K562 (cell line): Measurements from ENCODE around the gene ARID4B. TPM values are rescaled to one million over a fixed set of nuclear protein-coding genes. Genes with fewer than 3 reads are reported as not detected.

ENCODE experiments used
- ATAC-seq: fragments of 200-7000 bp; cut with Tn5 transposase; 3 replicates; pipeline ENCODE4 v1.9.1; 2020; ENCODE audit warnings: moderate library complexity
- BruUV-seq: library from RNA; stranded (reverse); fragments of 400-500 nt; replicated peaks from 2 replicates; lab custom pipeline; 2021; lab: Mats Ljungman, UMichigan
- CTCF ChIA-PET: fragments of 300-600 bp; formaldehyde crosslinking; extraction: SDS; loops from one replicate; lab custom pipeline; 2021; ENCODE audit warnings: low intra/inter-chr PET ratio; lab: Yijun Ruan, JAX
- POLR2A ChIA-PET: fragments of 300-600, 350-650 bp; sonication (Branson Sonifier 250); formaldehyde crosslinking; extraction: SDS; loops from one replicate; lab custom pipeline; 2021; ENCODE audit warnings: antibody characterized with exemption, inconsistent platforms; lab: Yijun Ruan, JAX
- DNase-seq, 4 experiments: peaks; one replicate each; pipeline versions ENCODE4 v3.0.0 to v3.0.0-alpha.2; 2011 to 2018; ENCODE audit warnings: low spot score in 3 of 4, mixed read lengths in 3 of 4; ENCODE audit errors: extremely low read depth in 1 of 4
- FAIRE-seq: peaks from 2 replicates; lab custom pipeline; 2011; peaks lifted over from hg19 to GRCh38; lab: Jason Lieb, UNC
- H2AFZ ChIP-seq: 2 replicates; pipeline ENCODE4 v1.6.0; 2011; ENCODE audit warnings: low read depth, low read length, control low read depth, inconsistent platforms
- H3K27ac ChIP-seq: fragments of 200-600 bp; 3 replicates; pipeline ENCODE4 v1.8.0; 2011; ENCODE audit warnings: low read depth, mild to moderate bottlenecking, control low read depth, inconsistent platforms, low read length, moderate library complexity, mixed read lengths; ENCODE audit errors: extremely low read depth
- H3K27me3 ChIP-seq, 2 experiments: fragments of 300-600 bp in 1 of 2; 2 replicates in 1 of 2; 3 replicates in 1 of 2; pipeline versions ENCODE4 v1.6.0 to v1.8.0; 2011; ENCODE audit warnings: inconsistent platforms in 2 of 2, low read length in 2 of 2, mild to moderate bottlenecking in 1 of 2, mixed read lengths in 1 of 2, moderate library complexity in 1 of 2; ENCODE audit not compliant: control insufficient read depth in 2 of 2, insufficient read depth in 2 of 2
- H3K36me3 ChIP-seq: fragments of 300-600 bp; 3 replicates; pipeline ENCODE4 v1.8.0; 2011; ENCODE audit warnings: mild to moderate bottlenecking, low read length, inconsistent platforms; ENCODE audit not compliant: control insufficient read depth, insufficient read depth
- H3K4me1 ChIP-seq, 2 experiments: fragments of 200-600 bp in 1 of 2; replicated peaks in 1 of 2; 2 replicates in 1 of 2; 3 replicates in 1 of 2; pipeline versions ENCODE4 v1.5.1 to v1.8.0; 2011; ENCODE audit warnings: inconsistent platforms in 2 of 2, low read length in 2 of 2, mild to moderate bottlenecking in 1 of 2, mixed read lengths in 1 of 2, moderate library complexity in 1 of 2; ENCODE audit not compliant: control insufficient read depth in 2 of 2, insufficient read depth in 2 of 2
- H3K4me2 ChIP-seq: 2 replicates; pipeline ENCODE4 v1.6.1; 2011; ENCODE audit warnings: low read length, control low read depth, inconsistent platforms, mixed read lengths; ENCODE audit not compliant: insufficient read depth
- H3K4me3 ChIP-seq: fragments of 200-600 bp; sonication (generic), shearing (Covaris generic); 2 replicates; pipeline ENCODE4 v1.5.1; 2016; ENCODE audit warnings: control low read depth, inconsistent platforms
- H3K79me2 ChIP-seq: fragments of 200-600 bp; 3 replicates; pipeline ENCODE4 v1.8.0; 2011; ENCODE audit warnings: low read length, inconsistent platforms; ENCODE audit not compliant: control insufficient read depth, insufficient read depth
- H3K9ac ChIP-seq, 2 experiments: 2 replicates each; pipeline versions ENCODE4 v1.6.0 to v1.6.1; 2011; ENCODE audit warnings: low read depth in 2 of 2, low read length in 2 of 2, control low read depth in 1 of 2, inconsistent platforms in 1 of 2, mild to moderate bottlenecking in 1 of 2, mixed read lengths in 1 of 2; ENCODE audit not compliant: insufficient read depth in 1 of 2
- H3K9me1 ChIP-seq: one replicate; pipeline ENCODE4 v1.6.0; 2011; ENCODE audit warnings: inconsistent platforms, mild to moderate bottlenecking, low read length, moderate library complexity; ENCODE audit not compliant: control insufficient read depth, insufficient read depth
- H3K9me3 ChIP-seq: replicated peaks from 2 replicates; pipeline ENCODE4 v1.5.1; 2011; ENCODE audit warnings: low read depth, low read length, inconsistent platforms; ENCODE audit not compliant: control insufficient read depth, insufficient read depth
- H4K20me1 ChIP-seq: replicated peaks from 2 replicates; pipeline ENCODE4 v1.6.1; 2011; ENCODE audit warnings: low read length, inconsistent platforms, mixed read lengths; ENCODE audit not compliant: control insufficient read depth, insufficient read depth
- DIDO1 ChIP-seq: fragments of 450-650 bp; IDR thresholded peaks from 2 replicates; pipeline ENCODE4 v1.6.1; 2016; ENCODE audit warnings: low read depth, missing biosample characterization, missing genetic modification characterization
- EZH2 ChIP-seq: IDR thresholded peaks from 2 replicates; pipeline ENCODE4 v1.6.1; 2012; ENCODE audit warnings: low read depth, mild to moderate bottlenecking, inconsistent platforms, low read length, borderline replicate concordance
- MCM3 ChIP-seq: fragments of 450-650 bp; IDR thresholded peaks from 2 replicates; pipeline ENCODE4 v1.6.1; 2016
- PHF21A ChIP-seq: fragments of 450-650 bp; IDR thresholded peaks from 2 replicates; pipeline ENCODE4 v1.6.1; 2017; ENCODE audit warnings: low read depth, borderline replicate concordance
- RAD51 ChIP-seq: fragments of 450-650 bp; IDR thresholded peaks from 2 replicates; pipeline ENCODE4 v1.7.1; 2016; ENCODE audit warnings: low read depth, mild to moderate bottlenecking, borderline replicate concordance
- SMARCC2 ChIP-seq: fragments of 450-650 bp; IDR thresholded peaks from 2 replicates; pipeline ENCODE4 v1.6.1; 2017; ENCODE audit warnings: antibody characterized with exemption, moderate library complexity, mild to moderate bottlenecking, low read depth
- SRSF9 ChIP-seq: fragments of 200-400 bp; formaldehyde crosslinking; IDR thresholded peaks from 2 replicates; pipeline ENCODE4 v1.6.1; 2017; ENCODE audit warnings: low read depth, low read length, borderline replicate concordance
- STAT5A ChIP-seq: IDR thresholded peaks from 2 replicates; pipeline ENCODE4 v1.6.1; 2012; ENCODE audit warnings: low read length, inconsistent platforms, borderline replicate concordance
- TEAD1 ChIP-seq, 2 experiments: fragments of 450-650 bp in 1 of 2; sonication (generic) in 1 of 2; formaldehyde crosslinking; IDR thresholded peaks; 2 replicates each; pipeline versions ENCODE4 v1.4.0 to v1.8.0; 2020 to 2022; ENCODE audit warnings: mild to moderate bottlenecking in 2 of 2, missing genetic modification reagents in 1 of 2
- WGBS: fragments of 100-300 bp; shearing (Covaris generic); methylation state at CpG from one replicate; pipeline ENCODE4 v1.1.6; 2016; ENCODE audit warnings: low coverage, mixed read lengths; ENCODE audit not compliant: insufficient coverage; ENCODE audit errors: missing lambda C conversion rate; 5-methylcytosine and 5-hydroxymethylcytosine counted together
- in situ Hi-C: fragments of 300-500 bp; cut with MboI; formaldehyde crosslinking; loops from 4 replicates; pipeline ENCODE4 v1.15.0; 2018; ENCODE audit warnings: inconsistent platforms, mixed read lengths
- intact Hi-C: fragments of 100-400 bp; cut with micrococcal nuclease; formaldehyde crosslinking; loops from 2 replicates; pipeline ENCODE4 v1.14.2; 2022
- polyA plus RNA-seq, 8 experiments: library from polyadenylated mRNA; depleted of rRNA in 4 of 8; stranded (reverse) in 5 of 8; unstranded in 3 of 8; fragments of >200 nt; fragmentation: Nextera tagmentation in 2 of 8; fragmentation: Illumina TruSeq in 1 of 8; extraction: Ambion mirVana in 2 of 8; extraction: Trizol in 1 of 8; gene quantifications; 2 replicates each; pipeline versions ENCODE4 v1.2.1 to v1.2.3, GENCODE V29; 2011 to 2014; ENCODE audit warnings: inconsistent platforms in 1 of 8, missing spikeins in 1 of 8
- total RNA-seq, 7 experiments: library from RNA; depleted of rRNA in 6 of 7; stranded (reverse); fragments of >200 nt in 6 of 7; fragmentation: Illumina TruSeq in 2 of 7; extraction: Trizol in 2 of 7; gene quantifications; 2 replicates each; pipeline versions ENCODE4 v1.2.1 to v1.2.3, GENCODE V29; 2011 to 2021; ENCODE audit warnings: low replicate concordance in 1 of 7
- TF ChIP-seq, protein P1 (sequence below): fragments of 250-450 bp; sonication (Bioruptor Pico); IDR thresholded peaks from 2 replicates; pipeline ENCODE4 v1.8.0; 2022; ENCODE audit warnings: inconsistent platforms
- TF ChIP-seq, protein P2 (sequence below): fragments of 250-450 bp; sonication (Bioruptor Pico); IDR thresholded peaks from 2 replicates; pipeline ENCODE4 v1.5.0; 2021; ENCODE audit warnings: mild to moderate bottlenecking, moderate library complexity

Gene ARID4B
- total and polyA plus RNA-seq, 9 of the 15 experiments (the other 6 are each of a cell fraction or from before 2014, with no cell fraction given) = 8.4 to 38.9 (median 18.5) TPM

DNA sequence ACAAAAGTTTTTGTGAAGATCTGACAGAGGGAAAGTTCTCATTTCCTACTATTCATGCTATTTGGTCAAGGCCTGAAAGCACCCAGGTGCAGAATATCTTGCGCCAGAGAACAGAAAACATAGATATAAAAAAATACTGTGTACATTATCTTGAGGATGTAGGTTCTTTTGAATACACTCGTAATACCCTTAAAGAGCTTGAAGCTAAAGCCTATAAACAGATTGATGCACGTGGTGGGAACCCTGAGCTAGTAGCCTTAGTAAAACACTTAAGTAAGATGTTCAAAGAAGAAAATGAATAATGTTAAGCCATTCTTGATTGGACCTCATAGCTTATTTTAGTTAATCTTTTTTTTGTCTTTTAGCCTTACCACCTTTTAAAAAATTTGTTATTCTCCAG is 14.5 kb upstream of the ARID4B start:
- TSS peak; percentile 42 for BruUV-seq
- intact Hi-C loops (no loop called here), in situ Hi-C loops (no loop called here)
- Histone ChIP-seq H3K36me3 (peaks cover 37% of the 10 kb centered on the region), H3K4me1 (no peaks in the 10 kb centered on the region), H3K9ac (no peak overlapping the region), H3K4me2 (no peak overlapping the region), H3K27ac (no peak overlapping the region), H3K27me3 (no peaks in the 10 kb centered on the region), H2AFZ (no peak overlapping the region), H4K20me1 (no peaks in the 10 kb centered on the region), H3K9me3 (no peaks in the 10 kb centered on the region), H3K79me2 (no peaks in the 10 kb centered on the region), H3K9me1 (no peaks in the 10 kb centered on the region), H3K4me3 (no peak overlapping the region)
- ChIA-PET CTCF (no interaction called here), POLR2A (interaction anchor here (1.3 to 1.7 kb wide), 4 partner anchors 12 to 25 kb away, joined by 4 to 8 read pairs (median 6); partner anchors contain the start of genes ARID4B, GGPS1 and TBCE)
- no peak for ATAC-seq
- TF ChIP-seq, protein P1, sequence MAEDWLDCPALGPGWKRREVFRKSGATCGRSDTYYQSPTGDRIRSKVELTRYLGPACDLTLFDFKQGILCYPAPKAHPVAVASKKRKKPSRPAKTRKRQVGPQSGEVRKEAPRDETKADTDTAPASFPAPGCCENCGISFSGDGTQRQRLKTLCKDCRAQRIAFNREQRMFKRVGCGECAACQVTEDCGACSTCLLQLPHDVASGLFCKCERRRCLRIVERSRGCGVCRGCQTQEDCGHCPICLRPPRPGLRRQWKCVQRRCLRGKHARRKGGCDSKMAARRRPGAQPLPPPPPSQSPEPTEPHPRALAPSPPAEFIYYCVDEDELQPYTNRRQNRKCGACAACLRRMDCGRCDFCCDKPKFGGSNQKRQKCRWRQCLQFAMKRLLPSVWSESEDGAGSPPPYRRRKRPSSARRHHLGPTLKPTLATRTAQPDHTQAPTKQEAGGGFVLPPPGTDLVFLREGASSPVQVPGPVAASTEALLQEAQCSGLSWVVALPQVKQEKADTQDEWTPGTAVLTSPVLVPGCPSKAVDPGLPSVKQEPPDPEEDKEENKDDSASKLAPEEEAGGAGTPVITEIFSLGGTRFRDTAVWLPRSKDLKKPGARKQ (CRISPR knock-in tag) = no peak
- TF ChIP-seq MCM3 = no peak
- WGBS = 87% methylated on average over 3 of the region's 3 CpGs
- DNase-seq = no peak
- no peak for FAIRE-seq

DNA sequence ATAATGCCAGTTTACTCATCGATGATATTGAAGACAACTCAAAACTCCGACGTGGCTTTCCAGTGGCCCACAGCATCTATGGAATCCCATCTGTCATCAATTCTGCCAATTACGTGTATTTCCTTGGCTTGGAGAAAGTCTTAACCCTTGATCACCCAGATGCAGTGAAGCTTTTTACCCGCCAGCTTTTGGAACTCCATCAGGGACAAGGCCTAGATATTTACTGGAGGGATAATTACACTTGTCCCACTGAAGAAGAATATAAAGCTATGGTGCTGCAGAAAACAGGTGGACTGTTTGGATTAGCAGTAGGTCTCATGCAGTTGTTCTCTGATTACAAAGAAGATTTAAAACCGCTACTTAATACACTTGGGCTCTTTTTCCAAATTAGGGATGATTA is 14.1 kb upstream of the ARID4B start:
- no peak overlapping the region for H3K9ac ChIP-seq
- POLR2A ChIA-PET = interaction anchor here (1.3 to 1.7 kb wide), 4 partner anchors 11 to 25 kb away, joined by 4 to 8 read pairs (median 6); partner anchors contain the start of genes ARID4B, GGPS1 and TBCE
- H3K4me1 ChIP-seq = no peaks in the 10 kb centered on the region
- H3K27ac ChIP-seq = no peak overlapping the region
- no peaks in the 10 kb centered on the region for H3K9me3 ChIP-seq
- H4K20me1 ChIP-seq = no peaks in the 10 kb centered on the region
- intact Hi-C loops (no loop called here), in situ Hi-C loops (no loop called here)
- no peak overlapping the region for H2AFZ ChIP-seq
- peaks cover 40% of the 10 kb centered on the region for H3K36me3 ChIP-seq
- CTCF ChIA-PET = no interaction called here
- BruUV-seq = no TSS peak
- FAIRE-seq (peak; percentile 11), DNase-seq (no peak), ATAC-seq (no peak)
- 90% methylated on average over 6 of the region's 6 CpGs for WGBS
- H3K79me2 ChIP-seq = no peaks in the 10 kb centered on the region
- no peaks in the 10 kb centered on the region for H3K9me1 ChIP-seq
- no peak overlapping the region for H3K4me2 ChIP-seq
- H3K27me3 ChIP-seq = no peaks in the 10 kb centered on the region
- no peak overlapping the region for H3K4me3 ChIP-seq
- no peak for TF ChIP-seq TEAD1 (CRISPR knock-in tag; IDR thresholded peaks at IDR 0.05)
- no peak for TF ChIP-seq RAD51
- no peak for TF ChIP-seq PHF21A
- TF ChIP-seq, protein P2, sequence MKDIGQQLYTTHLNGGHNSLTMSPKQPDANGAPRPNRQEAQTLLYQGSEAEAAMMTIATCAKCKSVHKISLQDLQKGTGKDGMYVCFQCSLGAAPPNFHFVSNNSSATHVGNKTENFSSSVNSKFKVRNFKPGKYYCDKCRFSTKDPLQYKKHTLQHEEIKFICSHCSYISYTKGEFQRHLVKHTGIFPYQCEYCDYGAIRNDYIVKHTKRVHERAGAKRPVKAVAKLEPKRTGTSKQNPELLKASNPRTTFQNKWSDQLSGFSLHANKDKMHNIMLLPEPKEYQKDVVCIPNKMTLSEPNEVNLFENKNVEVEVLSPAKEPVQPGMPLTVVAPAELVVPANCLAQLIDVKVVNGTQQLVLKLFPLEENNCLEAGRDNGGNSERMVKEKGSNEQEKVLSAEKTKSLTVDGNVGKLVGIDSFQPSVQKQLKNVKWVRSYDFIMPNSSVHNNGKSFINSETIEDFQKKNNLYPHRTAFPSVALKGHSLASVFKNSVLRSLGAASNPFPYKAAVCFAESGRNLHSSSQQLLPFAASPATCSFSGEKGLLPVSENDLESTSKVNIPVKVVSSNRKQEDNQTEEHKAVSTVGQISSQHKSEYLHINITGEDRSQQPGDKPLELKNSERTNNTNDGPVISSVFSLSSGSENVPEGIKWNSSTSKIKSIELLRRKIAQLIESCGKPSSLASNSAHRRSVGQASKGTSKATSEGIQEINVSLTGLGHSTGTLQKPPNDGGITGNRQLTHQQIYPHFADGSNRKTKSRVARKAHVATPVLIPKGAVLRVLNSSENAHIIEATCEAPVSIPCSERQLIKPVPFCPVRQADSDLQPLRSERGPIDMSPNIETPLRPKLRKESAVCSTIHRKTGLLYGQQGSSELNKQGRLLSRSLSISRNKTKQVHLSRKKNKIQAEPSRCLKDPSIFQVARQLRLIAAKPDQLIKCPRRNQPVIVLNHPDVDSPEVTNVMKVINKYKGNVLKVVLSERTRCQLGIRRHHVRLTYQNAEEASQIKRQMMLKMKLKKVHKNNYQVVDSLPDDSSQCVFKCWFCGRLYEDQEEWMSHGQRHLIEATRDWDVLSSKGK (CRISPR knock-in tag) = no peak
- TF ChIP-seq DIDO1 = no peak
- no peak for TF ChIP-seq SRSF9
- no peak for TF ChIP-seq EZH2
- TF ChIP-seq STAT5A = no peak
- no peak for TF ChIP-seq SMARCC2
